Head of caudate nucleus (tissue), 42 donors: Measurements from ENCODE around the gene WDPCP.
"Not testable (repeated sequence)": the region's sequence is repeated elsewhere in the genome, so short reads cannot be mapped to it uniquely, and the experiment has no call there.

Source experiments
- DNase-seq, 42 donors: peaks; one replicate each; pipeline versions ENCODE4 v3.0.0 to v3.0.0-alpha.2; 2020 to 2021; ENCODE audit warnings: mixed read lengths in 7 of 42
- intact Hi-C: fragments of 100-400 bp; cut with DNase I; formaldehyde crosslinking; loops from one replicate; pipeline ENCODE4 v1.15.0; 2022

The WDPCP gene

GRCh38 chr2:63424329-63425078, 163.8 kb downstream of the WDPCP start:
- intact Hi-C loops = no loop called here
- no peak for DNase-seq

- DNase-seq = no peak
- intact Hi-C loops = no loop called here
Observed at GRCh38 chr2:63422556-63422955, 165.7 kb downstream of the WDPCP start.

GRCh38 chr2:63408530-63408929, 179.7 kb downstream of the WDPCP start:
- intact Hi-C loops = no loop called here
- no peak for DNase-seq

- intact Hi-C loops = no loop called here
- no peak for DNase-seq
Observed at GRCh38 chr2:63406641-63407040, 181.6 kb downstream of the WDPCP start.

- no peak for DNase-seq
- intact Hi-C loops = no loop called here
Observed at GRCh38 chr2:63403820-63404219, 184.5 kb downstream of the WDPCP start.

- DNase-seq, intact Hi-C loops: not testable (repeated sequence)
Observed at GRCh38 chr2:63402889-63403288, 185.4 kb downstream of the WDPCP start.

GRCh38 chr2:63399156-63399555, 189.1 kb downstream of the WDPCP start:
- intact Hi-C loops = no loop called here
- peak in 1 of 42 donors; percentile 1 for DNase-seq

- DNase-seq = no peak
- intact Hi-C loops = no loop called here
Observed at GRCh38 chr2:63379451-63379850, 208.8 kb downstream of the WDPCP start.

- no peak for DNase-seq
- intact Hi-C loops = no loop called here
Observed at GRCh38 chr2:63378589-63378988, 209.7 kb downstream of the WDPCP start.

- DNase-seq = no peak
- intact Hi-C loops = no loop called here
Observed at GRCh38 chr2:63374341-63374740, 213.9 kb downstream of the WDPCP start.

- intact Hi-C loops = no loop called here
- no peak for DNase-seq
Observed at GRCh38 chr2:63372549-63372948, 215.7 kb downstream of the WDPCP start.

- intact Hi-C loops = no loop called here
- no peak for DNase-seq
Observed at GRCh38 chr2:63369146-63369545, 219.1 kb downstream of the WDPCP start.

- intact Hi-C loops = no loop called here
Observed at GRCh38 chr2:63364866-63365265, 223.4 kb downstream of the WDPCP start.

GRCh38 chr2:63357722-63358121, 230.6 kb downstream of the WDPCP start:
- intact Hi-C loops = not testable (repeated sequence)

More at GRCh38 chr2:63364866-63365265, 223.4 kb downstream of the WDPCP start:
- no peak for DNase-seq

GRCh38 chr2:63347361-63347760, 240.9 kb downstream of the WDPCP start:
- DNase-seq = no peak
- intact Hi-C loops = no loop called here

More at GRCh38 chr2:63357722-63358121, 230.6 kb downstream of the WDPCP start:
- DNase-seq = not testable (repeated sequence)

GRCh38 chr2:63346411-63346810, 241.9 kb downstream of the WDPCP start:
- DNase-seq = no peak
- intact Hi-C loops = no loop called here

GRCh38 chr2:63345285-63345633, 243.0 kb downstream of the WDPCP start:
- no peak for DNase-seq
- intact Hi-C loops = no loop called here

- intact Hi-C loops = no loop called here
- no peak for DNase-seq
Observed at GRCh38 chr2:63344575-63345284, 243.5 kb downstream of the WDPCP start.

GRCh38 chr2:63343397-63344109, 244.7 kb downstream of the WDPCP start:
- no peak for DNase-seq
- intact Hi-C loops = no loop called here

- intact Hi-C loops = no loop called here
- no peak for DNase-seq
Observed at GRCh38 chr2:63340443-63340842, 247.8 kb downstream of the WDPCP start.
